Activated CD4-positive, CD25-positive, alpha-beta regulatory T cell treated with anti-CD3 and anti-CD28 coated beads, Interleukin-2, amount 50 U/mL, for 16 hours (primary cell): Measurements from ENCODE around the gene DDX1.

ENCODE experiments used
- DNase-seq: peaks from one replicate; pipeline ENCODE4 v3.0.0-alpha.2; 2020; ENCODE audit warnings: low read depth, low spot score

The DDX1 gene

GRCh38 chr2:15628899-15629855, 37.5 kb downstream of the DDX1 start:
- no peak for DNase-seq

DNA sequence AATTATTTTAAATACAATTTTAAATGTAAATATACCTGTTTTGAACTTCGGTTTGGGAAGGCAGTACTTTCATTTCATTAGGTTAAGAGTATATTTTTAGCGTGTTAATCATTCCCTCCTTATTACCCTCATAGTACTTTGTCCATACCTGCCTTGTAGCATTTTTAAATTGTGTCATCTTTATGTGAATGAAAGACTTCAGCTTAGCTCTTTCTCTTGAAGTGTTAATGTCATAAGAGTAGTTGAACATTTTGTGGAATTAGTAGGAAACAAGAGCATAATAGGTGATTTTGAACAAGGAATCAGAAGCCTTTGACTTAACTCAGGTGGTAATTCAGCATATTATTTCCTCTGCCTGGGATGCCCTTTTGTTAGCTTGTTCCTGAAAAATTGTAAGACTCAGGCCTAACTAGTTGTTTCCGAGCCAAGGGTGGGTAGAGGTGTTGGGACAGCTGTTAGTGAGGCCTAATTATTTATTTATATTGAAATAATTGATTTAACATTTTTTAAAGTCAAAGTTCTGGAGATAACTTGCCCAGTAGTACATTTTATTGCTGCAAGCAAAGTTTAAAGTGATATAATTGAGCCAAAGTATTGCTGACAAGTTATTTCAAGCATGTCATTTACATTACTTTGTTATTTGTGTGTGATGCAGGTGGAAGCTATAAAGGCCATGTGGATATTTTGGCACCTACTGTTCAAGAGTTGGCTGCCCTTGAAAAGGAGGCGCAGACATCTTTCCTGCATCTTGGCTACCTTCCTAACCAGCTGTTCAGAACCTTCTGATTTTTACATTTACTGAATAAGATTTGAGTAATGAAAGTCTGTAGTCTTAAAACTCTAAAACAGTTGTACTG, 38.7 kb downstream of the DDX1 start:
- DNase-seq: no peak

GRCh38 chr2:15630978-15631719, 39.5 kb downstream of the DDX1 start:
- DNase-seq: no peak

DNA sequence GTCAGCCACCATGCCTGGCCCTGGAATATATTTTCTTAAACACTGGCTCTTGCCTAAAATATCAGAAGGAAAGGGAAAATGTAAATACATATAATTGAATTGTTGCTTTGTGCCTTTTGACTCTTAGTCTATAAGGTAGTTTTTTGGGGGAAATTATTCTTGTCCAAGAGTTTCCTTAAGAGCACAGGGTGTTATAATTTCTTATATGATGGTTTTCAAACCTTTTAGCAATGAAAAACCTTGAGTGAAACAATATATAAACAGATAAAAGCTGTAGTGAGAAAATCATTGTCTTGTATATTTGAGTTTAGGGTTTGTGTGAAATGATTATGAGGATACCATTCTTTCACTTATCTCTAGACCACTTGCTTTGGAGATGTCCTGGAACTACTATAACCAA, 40.2 kb downstream of the DDX1 start:
- no peak for DNase-seq

- DNase-seq: no peak
Measured at GRCh38 chr2:15633043-15633970, 41.6 kb downstream of the DDX1 start.

- no peak for DNase-seq
Measured at GRCh38 chr2:15633971-15634346, 42.3 kb downstream of the DDX1 start.

- DNase-seq: no peak
Measured at GRCh38 chr2:15634846-15635490, 43.3 kb downstream of the DDX1 start.

- no peak for DNase-seq
Measured at GRCh38 chr2:15636972-15637785, 45.5 kb downstream of the DDX1 start.

GRCh38 chr2:15638720-15639119, 47.1 kb downstream of the DDX1 start:
- DNase-seq: no peak

GRCh38 chr2:15639323-15640251, 47.9 kb downstream of the DDX1 start:
- DNase-seq: no peak

- no peak for DNase-seq
Measured at GRCh38 chr2:15640261-15640711, 48.6 kb downstream of the DDX1 start.

GRCh38 chr2:15640784-15641183, 49.1 kb downstream of the DDX1 start:
- no peak for DNase-seq

DNA sequence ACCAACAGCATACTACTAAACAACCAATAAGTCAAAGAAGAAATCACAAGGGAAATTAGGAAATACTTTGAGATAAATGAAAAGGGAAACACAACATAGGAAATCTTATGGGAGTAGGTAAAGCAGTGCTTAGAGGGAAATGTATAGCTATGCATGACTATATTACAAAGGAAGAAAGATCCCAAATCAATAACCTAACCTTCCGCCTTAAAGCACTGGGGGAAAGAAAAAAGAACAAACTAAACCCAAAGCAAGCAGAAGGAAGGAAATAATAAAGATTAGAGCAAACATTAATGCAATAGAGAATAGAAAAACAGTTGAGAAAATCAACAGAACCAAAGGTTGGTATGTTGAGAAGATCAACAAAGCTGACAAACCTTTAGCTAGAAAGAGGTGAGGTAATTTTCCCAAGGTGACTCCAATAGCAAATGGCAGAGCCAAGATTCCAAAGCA, 49.9 kb downstream of the DDX1 start:
- no peak for DNase-seq

DNA sequence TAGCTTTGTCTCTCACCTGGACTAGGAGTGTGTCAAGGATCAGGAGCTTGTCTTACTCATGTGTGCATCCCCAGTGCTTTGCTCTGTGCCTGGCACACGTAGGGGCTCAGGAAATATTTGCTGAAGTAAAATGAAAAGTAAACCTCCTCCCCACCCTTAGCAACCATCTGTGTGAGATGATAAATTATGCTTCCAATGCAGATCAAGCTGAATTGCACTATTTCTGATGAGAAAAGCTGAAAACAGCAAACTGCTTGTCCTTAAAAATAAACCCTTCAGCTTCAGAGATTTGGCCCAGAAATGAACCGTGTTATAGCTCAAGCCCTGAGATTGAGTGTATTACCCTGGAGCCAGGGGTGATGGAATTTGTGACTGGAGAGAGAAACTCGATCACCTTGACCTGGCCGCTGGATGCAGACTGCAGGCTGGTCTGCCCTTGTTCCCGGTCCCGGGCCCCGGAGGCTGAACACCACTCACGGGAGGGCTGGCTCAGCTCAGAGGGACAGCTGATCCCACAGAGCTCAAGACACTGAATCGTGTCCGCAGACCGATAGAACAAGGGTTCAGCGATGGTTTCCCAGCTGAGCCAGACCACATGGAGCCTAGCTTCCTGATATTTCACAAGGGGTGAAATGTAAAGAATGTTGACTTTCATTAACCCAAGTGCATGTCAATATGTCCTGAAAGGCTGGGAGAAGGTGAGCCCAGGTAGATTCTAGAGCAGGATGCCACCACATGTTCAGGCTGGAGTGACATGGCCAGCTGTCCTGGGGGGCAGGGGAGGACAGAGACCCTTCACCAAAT, 50.5 kb downstream of the DDX1 start:
- no peak for DNase-seq

GRCh38 chr2:15642815-15643500, 51.3 kb downstream of the DDX1 start:
- DNase-seq: no peak

- DNase-seq: no peak
Measured at GRCh38 chr2:15643791-15644585, 52.3 kb downstream of the DDX1 start.
